T-helper 2 cell (primary cell): ENCODE data around the gene UBE2D1.

Experiments
- DNase-seq, 5 experiments: peaks; one replicate each; pipeline versions ENCODE4 v3.0.0 to v3.0.0-alpha.2; 2012 to 2022
- total RNA-seq, 2 donors: gene quantifications; one replicate each; lab custom pipeline; 2026; lab: John Stamatoyannopoulos, UW

The UBE2D1 gene
- total RNA-seq = 15.3 to 20.3 reads per million in 2 donors

GRCh38 chr10:58334817-58335305, at the start of gene UBE2D1:
Gene UBE2D1, plus strand, starts transcription at chr10:58335006. Its CDS starts 196 bp downstream, at chr10:58335202.
- peak; percentile 44 to 85 (median 66) for DNase-seq

GRCh38 chr10:58291538-58292174, 43.1 kb upstream of the UBE2D1 start:
- peak in 1 of 5 experiments; percentile 55 for DNase-seq

GRCh38 chr10:58293989-58294388, 40.8 kb upstream of the UBE2D1 start:
- no peak for DNase-seq

GRCh38 chr10:58299580-58299979, 35.2 kb upstream of the UBE2D1 start:
- DNase-seq = peak in 4 of 5 experiments; percentile 19 to 55 (median 32)

GRCh38 chr10:58300676-58301075, 34.1 kb upstream of the UBE2D1 start:
- no peak for DNase-seq

- DNase-seq = no peak
These were observed 32.6 kb upstream of the UBE2D1 start for GRCh38 chr10:58302254-58302653.

GRCh38 chr10:58304099-58304633, 30.6 kb upstream of the UBE2D1 start:
- DNase-seq = no peak

GRCh38 chr10:58305821-58306220, 29.0 kb upstream of the UBE2D1 start:
- no peak for DNase-seq

GRCh38 chr10:58307676-58308075, 27.1 kb upstream of the UBE2D1 start:
- DNase-seq = no peak

- DNase-seq = no peak
These were observed 23.8 kb upstream of the UBE2D1 start for GRCh38 chr10:58311026-58311425.

- no peak for DNase-seq
These were observed 17.9 kb upstream of the UBE2D1 start for GRCh38 chr10:58316874-58317273.

GRCh38 chr10:58318346-58318745, 16.5 kb upstream of the UBE2D1 start:
- no peak for DNase-seq

GRCh38 chr10:58319599-58319998, 15.2 kb upstream of the UBE2D1 start:
- no peak for DNase-seq

GRCh38 chr10:58320351-58321049, 14.3 kb upstream of the UBE2D1 start:
- DNase-seq = no peak

- peak in 1 of 5 experiments; percentile 14 for DNase-seq
These were observed 12.6 kb upstream of the UBE2D1 start for GRCh38 chr10:58322072-58322834.

GRCh38 chr10:58322835-58323209, 12.0 kb upstream of the UBE2D1 start:
- DNase-seq = no peak

GRCh38 chr10:58326967-58327381, 7.8 kb upstream of the UBE2D1 start:
- DNase-seq = no peak

GRCh38 chr10:58328233-58328632, 6.6 kb upstream of the UBE2D1 start:
- DNase-seq = no peak

GRCh38 chr10:58330431-58330830, 4.4 kb upstream of the UBE2D1 start:
- DNase-seq = no peak

- no peak for DNase-seq
These were observed 3.2 kb upstream of the UBE2D1 start for GRCh38 chr10:58331646-58332045.

GRCh38 chr10:58335306-58336005, 650 bp downstream of the UBE2D1 start:
- DNase-seq = peak in 1 of 5 experiments; percentile 10

- no peak for DNase-seq
These were observed 1.4 kb downstream of the UBE2D1 start for GRCh38 chr10:58336242-58336641.
